Breast epithelium (tissue), 3 donors: ENCODE data around the gene P2RX1.

Source experiments
- CTCF ChIP-seq, 3 donors: fragments of 450-650 bp; IDR thresholded peaks; one replicate each; pipeline ENCODE4 v1.5.1; 2016 to 2017; ENCODE audit warnings: antibody characterized with exemption in 3 of 3, mild to moderate bottlenecking in 3 of 3, moderate library complexity in 3 of 3
- POLR2A ChIP-seq: fragments of 450-650 bp; IDR thresholded peaks from one replicate; pipeline ENCODE4 v1.6.1; 2016; ENCODE audit warnings: antibody characterized with exemption, mild to moderate bottlenecking, moderate library complexity
- POLR2AphosphoS5 ChIP-seq, 3 donors: sonication (generic); formaldehyde crosslinking; IDR thresholded peaks; one replicate each; pipeline ENCODE4 v1.6.1; 2017; ENCODE audit warnings: antibody characterized with exemption in 3 of 3

- TF ChIP-seq CTCF (IDR thresholded peaks at IDR 0.05) (no peak), POLR2A (no peak), POLR2AphosphoS5 (IDR thresholded peaks at IDR 0.05) (no peak)
These were observed 37.1 kb downstream of the P2RX1 start for GRCh38 chr17:3879186-3879585.
